ENCODE measurements around the gene CTNND2.

- TF ChIP-seq FOXK2 (IDR thresholded peaks at IDR 0.05) (no peak), SUZ12 (IDR thresholded peaks at IDR 0.05) (no peak), LEF1 (IDR thresholded peaks at IDR 0.05; ENCODE audit: borderline replicate concordance) (no peak), SP1 (IDR thresholded peaks at IDR 0.05) (no peak)
Observed at GRCh38 chr5:11240293-11241190, 663.7 kb downstream of the CTNND2 start.

All from HEK293T (cell line).